Transverse colon (tissue), 4 donors: ENCODE results near the gene ANKRD34B.

Experiments
- CTCF ChIP-seq, 5 experiments: fragments of 200-600 bp in 3 of 5; fragments of 450-650 bp in 2 of 5; sonication (generic) in 3 of 5; IDR thresholded peaks; 1 replicate in 2 of 5; 2 replicates in 3 of 5; pipeline ENCODE4 v1.5.1; 2016 to 2017; ENCODE audit warnings: antibody characterized with exemption in 5 of 5, inconsistent platforms in 3 of 5, mild to moderate bottlenecking in 2 of 5, moderate library complexity in 1 of 5
- EP300 ChIP-seq: sonication (generic); formaldehyde crosslinking; IDR thresholded peaks from one replicate; pipeline ENCODE4 v1.6.1; 2017; ENCODE audit warnings: antibody characterized with exemption, low read depth
- POLR2AphosphoS5 ChIP-seq, 3 donors: sonication (generic); formaldehyde crosslinking; IDR thresholded peaks; one replicate each; pipeline ENCODE4 v1.6.1; 2016; ENCODE audit warnings: antibody characterized with exemption in 3 of 3

GRCh38 chr5:80588858-80589540 is 18.9 kb upstream of the ANKRD34B start:
- TF ChIP-seq CTCF (IDR thresholded peaks at IDR 0.05) (no peak), EP300 (no peak), POLR2AphosphoS5 (IDR thresholded peaks at IDR 0.05) (no peak)
